ACC112 (cell line): ENCODE measurements around the gene NPTXR.

Source experiments
- H2AFZ ChIP-seq: fragments of 200-600 bp; sonication (generic); one replicate; pipeline ENCODE4 v1.6.0; 2017; ENCODE audit warnings: antibody characterized with exemption, low read length; ENCODE audit not compliant: unreplicated experiment
- H3K27ac ChIP-seq: fragments of 200-600 bp; sonication (generic); 2 replicates; pipeline ENCODE4 v1.5.1; 2014; ENCODE audit warnings: low read depth, mild to moderate bottlenecking, antibody characterized with exemption, low read length, moderate library complexity
- H3K27me3 ChIP-seq: fragments of 200-600 bp; sonication (generic); 2 replicates; pipeline ENCODE4 v1.6.1; 2014; ENCODE audit warnings: mild to moderate bottlenecking, antibody characterized with exemption, low read length, moderate library complexity, mixed read lengths; ENCODE audit not compliant: insufficient read depth
- H3K36me3 ChIP-seq: fragments of 200-600 bp; sonication (generic); 2 replicates; pipeline ENCODE4 v1.6.1; 2016; ENCODE audit warnings: mild to moderate bottlenecking, antibody characterized with exemption, low read length, moderate library complexity, mixed read lengths; ENCODE audit not compliant: insufficient read depth
- H3K4me1 ChIP-seq: fragments of 200-600 bp; sonication (generic); one replicate; pipeline ENCODE4 v1.6.1; 2016; ENCODE audit warnings: low read length, mixed read lengths; ENCODE audit not compliant: insufficient read depth, unreplicated experiment, control insufficient read depth
- H3K4me3 ChIP-seq: fragments of 200-600 bp; sonication (generic); 2 replicates; pipeline ENCODE4 v1.5.1; 2014; ENCODE audit warnings: mild to moderate bottlenecking, low read depth, low read length
- H3K79me2 ChIP-seq: fragments of 200-600 bp; sonication (generic); one replicate; pipeline ENCODE4 v1.6.0; 2016; ENCODE audit warnings: low read length; ENCODE audit not compliant: control insufficient read depth, unreplicated experiment, insufficient read depth

Gene NPTXR

DNA sequence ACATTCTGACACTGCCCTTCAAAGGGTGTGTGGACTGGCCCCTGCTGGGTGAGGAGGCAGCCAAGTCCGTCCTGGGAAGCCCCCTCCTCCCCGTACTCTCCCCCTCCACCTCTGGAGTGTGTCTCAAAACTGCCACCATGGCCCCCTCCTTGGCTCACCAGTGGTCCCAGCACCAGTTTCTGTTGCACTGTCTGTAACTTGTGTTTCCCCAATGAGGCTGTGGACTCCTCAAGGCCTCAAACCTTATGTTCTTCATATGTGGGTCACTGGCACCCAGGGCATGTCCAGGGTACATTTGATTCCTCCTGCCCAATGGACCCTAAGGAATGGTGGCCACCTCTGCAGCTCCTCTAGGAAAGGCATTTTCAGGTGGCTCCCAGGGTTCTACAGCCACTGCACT lies 6.6 kb upstream of the NPTXR start:
- Histone ChIP-seq H3K27me3 (no peaks in the 10 kb centered on the region), H3K4me3 (no peak overlapping the region), H2AFZ (no peak overlapping the region), H3K79me2 (no peaks in the 10 kb centered on the region), H3K4me1 (peaks cover 14% of the 10 kb centered on the region), H3K27ac (no peak overlapping the region), H3K36me3 (no peaks in the 10 kb centered on the region)

- H3K79me2 ChIP-seq, result no peaks in the 10 kb centered on the region
- no peak overlapping the region for H3K27ac ChIP-seq
- H3K36me3 ChIP-seq, result no peaks in the 10 kb centered on the region
- no peak overlapping the region for H2AFZ ChIP-seq
- peaks cover 14% of the 10 kb centered on the region for H3K4me1 ChIP-seq
- H3K4me3 ChIP-seq, result no peak overlapping the region
- H3K27me3 ChIP-seq, result no peaks in the 10 kb centered on the region; the same call in 1 of the 2 replicates
Measured at GRCh38 chr22:38849811-38850210, 6.0 kb upstream of the NPTXR start.

- Histone ChIP-seq H3K79me2 (no peaks in the 10 kb centered on the region), H3K36me3 (no peaks in the 10 kb centered on the region), H3K27ac (no peak overlapping the region), H2AFZ (no peak overlapping the region), H3K27me3 (peaks cover 16% of the 10 kb centered on the region), H3K4me3 (no peak overlapping the region), H3K4me1 (peaks cover 8% of the 10 kb centered on the region)
Measured at GRCh38 chr22:38846412-38846811, 2.6 kb upstream of the NPTXR start.

- peaks cover 16% of the 10 kb centered on the region for H3K27me3 ChIP-seq
- no peaks in the 10 kb centered on the region for H3K4me1 ChIP-seq
- H3K27ac ChIP-seq, result no peak overlapping the region
- no peaks in the 10 kb centered on the region for H3K79me2 ChIP-seq
- no peak overlapping the region for H2AFZ ChIP-seq
- no peaks in the 10 kb centered on the region for H3K36me3 ChIP-seq
- no peak overlapping the region for H3K4me3 ChIP-seq
Measured at GRCh38 chr22:38845004-38845740, 1.3 kb upstream of the NPTXR start.

DNA sequence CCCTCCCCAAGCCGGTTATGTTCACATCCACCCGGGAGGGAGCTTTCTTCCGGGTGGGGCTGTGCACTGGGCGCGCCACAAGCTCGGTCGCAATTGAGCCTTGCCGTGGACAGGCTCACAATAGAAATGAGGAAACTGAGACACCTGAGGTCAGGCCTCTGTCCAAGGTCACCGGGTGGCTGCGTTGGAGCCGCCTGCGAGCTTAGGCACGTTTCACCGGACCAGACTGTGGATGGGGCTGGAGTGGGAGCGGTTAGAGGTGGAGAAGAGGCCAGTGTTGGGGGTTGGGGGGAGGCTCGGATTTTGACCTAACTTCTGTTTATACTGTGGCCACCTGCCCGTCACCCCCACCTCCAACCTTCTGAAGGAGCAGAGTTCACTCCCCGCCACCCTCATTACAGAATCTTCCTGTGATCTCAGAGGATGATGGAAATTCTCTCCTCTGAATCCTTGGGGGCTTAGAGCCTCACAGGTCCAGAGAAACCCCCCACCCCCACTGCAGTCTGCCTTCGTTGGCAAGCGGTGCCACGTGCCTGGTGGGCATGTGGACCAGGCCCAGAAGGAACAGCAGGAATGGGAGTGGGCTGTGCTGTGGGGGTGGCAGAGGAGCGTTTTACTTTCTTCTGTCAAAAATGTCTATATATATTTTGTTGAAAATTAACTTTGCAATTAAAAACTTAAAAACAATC lies 631 bp upstream of the NPTXR start:
- Histone ChIP-seq H2AFZ (no peak overlapping the region), H3K4me3 (peak overlapping the region; percentile 43; the same call in 1 of the 2 replicates), H3K27me3 (peaks cover 16% of the 10 kb centered on the region), H3K36me3 (no peaks in the 10 kb centered on the region), H3K4me1 (no peaks in the 10 kb centered on the region), H3K27ac (no peak overlapping the region), H3K79me2 (no peaks in the 10 kb centered on the region)

DNA sequence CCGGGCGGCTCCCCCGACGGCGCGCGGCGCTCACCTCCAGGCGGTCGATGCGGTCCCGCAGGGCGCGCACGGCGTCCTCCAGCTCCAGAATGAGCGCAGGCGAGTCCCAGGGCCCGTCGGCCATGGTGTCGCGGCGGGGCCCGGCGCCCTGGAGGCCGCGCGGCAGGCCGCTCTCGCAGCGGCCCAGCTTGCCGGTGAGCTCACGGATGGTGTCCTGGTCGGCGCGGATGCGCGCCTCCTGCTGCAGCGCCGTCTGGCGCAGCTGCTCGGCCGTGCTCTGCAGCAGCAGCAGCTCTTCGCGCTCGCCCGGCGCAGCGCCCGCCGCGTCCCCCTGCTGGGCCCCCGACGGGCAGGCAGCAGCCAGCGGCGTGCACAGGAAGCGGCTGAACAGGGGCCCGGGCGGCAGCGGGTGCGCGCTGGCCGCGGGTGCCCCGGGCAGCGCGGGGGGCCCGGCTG lies 599 bp downstream of the NPTXR start:
- Histone ChIP-seq H3K27ac (no peak overlapping the region), H3K27me3 (peaks cover 16% of the 10 kb centered on the region), H3K4me1 (no peaks in the 10 kb centered on the region), H3K79me2 (no peaks in the 10 kb centered on the region), H3K4me3 (peak overlapping the region; percentile 69), H2AFZ (no peak overlapping the region), H3K36me3 (no peaks in the 10 kb centered on the region)

DNA sequence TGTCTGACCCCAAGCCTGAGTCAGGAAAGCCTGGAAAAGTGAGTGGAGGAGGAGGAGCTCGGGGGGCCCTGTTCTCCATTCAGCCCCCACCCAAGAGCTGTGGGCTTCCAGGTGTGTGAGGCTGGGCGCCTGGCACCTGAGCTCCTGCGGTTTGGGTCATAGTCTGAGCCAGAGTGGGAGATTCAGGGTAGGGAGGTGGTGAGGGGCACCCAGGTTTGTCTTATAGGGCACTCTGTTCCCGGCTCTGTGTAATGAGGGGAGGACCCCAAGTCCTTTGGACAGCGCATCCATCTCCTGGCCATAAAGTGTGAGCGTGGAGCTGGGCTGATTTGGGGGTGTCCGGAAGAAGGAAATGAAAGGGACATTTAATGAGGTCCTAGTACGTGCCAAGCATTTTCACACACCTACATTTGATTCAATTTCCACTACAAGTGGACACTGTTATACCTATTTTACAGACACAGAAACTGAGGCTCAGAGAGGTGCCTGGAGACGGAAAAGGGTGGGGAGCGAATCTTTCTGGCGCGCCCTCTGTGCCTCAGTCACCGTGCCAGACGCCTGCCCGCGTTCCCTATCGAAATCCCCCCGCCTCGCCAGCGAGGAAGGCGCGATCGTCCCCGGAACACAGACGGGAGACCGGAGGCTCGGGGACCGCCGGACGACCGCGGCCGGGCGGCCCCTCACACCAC lies 1.2 kb downstream of the NPTXR start:
- H3K4me3 ChIP-seq, result peak overlapping the region; percentile 69
- no peaks in the 10 kb centered on the region for H3K36me3 ChIP-seq
- peaks cover 16% of the 10 kb centered on the region for H3K27me3 ChIP-seq
- no peak overlapping the region for H3K27ac ChIP-seq
- no peaks in the 10 kb centered on the region for H3K4me1 ChIP-seq
- H2AFZ ChIP-seq, result no peak overlapping the region
- no peaks in the 10 kb centered on the region for H3K79me2 ChIP-seq

- Histone ChIP-seq H3K27me3 (peaks cover 16% of the 10 kb centered on the region), H3K4me1 (no peaks in the 10 kb centered on the region), H2AFZ (no peak overlapping the region), H3K79me2 (no peaks in the 10 kb centered on the region), H3K27ac (no peak overlapping the region), H3K4me3 (no peak overlapping the region), H3K36me3 (no peaks in the 10 kb centered on the region)
Measured at GRCh38 chr22:38841635-38842034, 2.2 kb downstream of the NPTXR start.

GRCh38 chr22:38841211-38841610 lies 2.6 kb downstream of the NPTXR start:
- Histone ChIP-seq H2AFZ (no peak overlapping the region), H3K4me1 (no peaks in the 10 kb centered on the region), H3K4me3 (no peak overlapping the region), H3K79me2 (no peaks in the 10 kb centered on the region), H3K27me3 (peaks cover 16% of the 10 kb centered on the region), H3K36me3 (no peaks in the 10 kb centered on the region), H3K27ac (no peak overlapping the region)

DNA sequence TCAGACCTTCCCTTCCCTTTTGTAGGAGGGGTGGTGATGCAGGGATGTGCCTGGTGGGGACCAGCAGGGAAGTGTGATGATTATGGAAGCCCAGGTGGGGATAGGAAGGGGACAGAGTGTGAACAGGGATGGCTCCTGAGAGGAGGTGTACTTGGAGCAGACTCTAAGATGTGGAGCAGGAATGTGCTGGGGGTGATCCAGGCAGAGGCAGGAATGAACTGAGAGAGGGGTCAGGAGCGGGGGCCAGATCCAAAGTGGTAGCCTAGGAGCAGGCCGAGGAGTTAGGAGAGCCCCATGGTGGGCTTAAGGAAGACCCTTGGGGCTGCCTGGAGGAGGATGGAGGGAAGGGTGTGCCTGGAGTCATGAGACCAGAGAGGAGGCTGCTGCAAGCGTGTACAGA lies 3.7 kb downstream of the NPTXR start:
- Histone ChIP-seq H3K36me3 (no peaks in the 10 kb centered on the region), H3K27me3 (peaks cover 16% of the 10 kb centered on the region), H2AFZ (no peak overlapping the region), H3K4me3 (no peak overlapping the region), H3K4me1 (no peaks in the 10 kb centered on the region), H3K27ac (no peak overlapping the region), H3K79me2 (no peaks in the 10 kb centered on the region)
